Measurements from ENCODE around the gene SIX3. TPM values are rescaled to one million over a fixed set of nuclear protein-coding genes. Genes with fewer than 3 reads are reported as not detected.

The SIX3 gene
- total and polyA plus RNA-seq, 2 donors (not counting 3 experiments of a cell fraction or from before 2014, with no cell fraction given): not detected

- no peak overlapping the region for H2AFZ ChIP-seq (ENCODE audit: low read depth, low read length)
- DNase-seq (ENCODE audit: low read depth, low spot score): no peak
- H3K4me1 ChIP-seq (ENCODE audit: control insufficient read depth, extremely low read depth, insufficient read depth, low read length): no peaks in the 10 kb centered on the region
- H3K27ac ChIP-seq (ENCODE audit: insufficient read depth, low read depth, low read length): no peak overlapping the region
- no peaks in the 10 kb centered on the region for H3K9me3 ChIP-seq (replicated peaks; ENCODE audit: control insufficient read depth, insufficient read depth, low read length)
- ChIA-PET POLR2A (no interaction called here), CTCF (interaction anchor here (0.6 to 4.4 kb wide), 8 partner anchors 10 to 1394 kb away, joined by 3 to 38 read pairs (median 4); no protein-coding TSS in a partner anchor)
- peaks cover 0 to 7% of the 10 kb centered on the region in 2 experiments for H3K27me3 ChIP-seq (ENCODE audit: control insufficient read depth in 2 of 2, insufficient read depth in 2 of 2, low read length in 2 of 2)
- TF ChIP-seq POLR2A (IDR thresholded peaks at IDR 0.05; ENCODE audit: low read depth, low read length) (no peak), EZH2 (IDR thresholded peaks at IDR 0.05; ENCODE audit: borderline replicate concordance, low read depth, low read length, severe bottlenecking) (no peak), POLR2AphosphoS5 (IDR thresholded peaks at IDR 0.05; ENCODE audit: insufficient read depth, low read depth, low read length) (no peak), FOS (IDR thresholded peaks at IDR 0.05; ENCODE audit: borderline replicate concordance, insufficient read depth, low read length) (no peak), GATA2 (IDR thresholded peaks at IDR 0.05; ENCODE audit: insufficient read depth, insufficient read length, low read depth, low read length) (no peak), CTCF (IDR thresholded peaks at IDR 0.05; ENCODE audit: extremely low read depth in 1 of 2, insufficient read depth in 1 of 2, low read depth in 1 of 2, low read length in 2 of 2) (no peak), MAX (IDR thresholded peaks at IDR 0.05; ENCODE audit: insufficient read depth, insufficient read length) (no peak), MYC (IDR thresholded peaks at IDR 0.05; ENCODE audit: low read depth, low read length) (no peak), JUN (IDR thresholded peaks at IDR 0.05; ENCODE audit: borderline replicate concordance, insufficient read depth, insufficient read length, low read depth) (no peak)
- intact Hi-C loops (cut with micrococcal nuclease): no loop called here
- no peaks in the 10 kb centered on the region for H3K79me2 ChIP-seq (ENCODE audit: control insufficient read depth, insufficient read depth, low read length)
- H3K4me3 ChIP-seq (replicated peaks in 1 of 3; ENCODE audit: insufficient read depth in 1 of 3, low read depth in 1 of 3, low read length in 3 of 3): no peak overlapping the region
- FAIRE-seq: no peak
- H3K9me1 ChIP-seq (replicated peaks; ENCODE audit: control insufficient read depth, extremely low read depth, insufficient read depth, low read length): no peaks in the 10 kb centered on the region
- BruUV-seq (replicated peaks): no TSS peak
- H3K9ac ChIP-seq (replicated peaks; ENCODE audit: extremely low read depth, insufficient read depth, low read length): no peak overlapping the region
- no peaks in the 10 kb centered on the region for H4K20me1 ChIP-seq (replicated peaks; ENCODE audit: control insufficient read depth, extremely low read depth, insufficient read depth, low read length)
- H3K4me2 ChIP-seq (ENCODE audit: insufficient read depth, low read length): no peak overlapping the region
- no peaks in the 10 kb centered on the region for H3K36me3 ChIP-seq (ENCODE audit: control insufficient read depth in 2 of 2, extremely low read depth in 1 of 2, insufficient read depth in 2 of 2, low read length in 2 of 2)
- dilution Hi-C loops (cut with MboI; ENCODE audit: extremely low pct_ligation_motif_present, low sequenced_read_pairs): no loop called here
Observed at GRCh38 chr2:44970846-44971450, 29.4 kb downstream of the SIX3 start.
